Stimulated activated CD8-positive, alpha-beta memory T cell treated with anti-CD3 and anti-CD28 coated beads, Interleukin-4, amount 100 ng/mL, for 48 hours (primary cell): Measurements from ENCODE around the gene SELE.

ENCODE experiments used
- DNase-seq: peaks from one replicate; pipeline ENCODE4 v3.0.0-alpha.2; 2020

SELE gene

DNA sequence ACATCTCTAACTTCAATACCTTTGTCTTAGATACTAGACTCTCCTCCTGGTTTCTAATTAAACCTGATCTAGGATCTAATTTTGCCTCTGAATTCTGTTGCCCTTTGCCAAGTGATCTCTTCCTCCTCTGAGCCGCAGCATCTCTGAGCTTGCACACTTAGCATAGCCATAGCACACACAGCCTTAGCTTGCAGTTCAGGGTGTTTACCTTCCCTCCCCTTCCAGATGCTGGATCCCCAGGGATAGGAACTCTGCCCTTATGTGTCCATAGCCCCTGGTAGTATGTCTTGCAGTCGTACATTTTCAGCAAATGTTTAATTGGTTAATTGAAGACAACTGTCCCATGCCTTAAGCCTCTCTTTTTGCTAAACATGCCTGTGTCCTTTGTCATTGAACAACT lies 52.7 kb downstream of the SELE start:
- no peak for DNase-seq

DNA sequence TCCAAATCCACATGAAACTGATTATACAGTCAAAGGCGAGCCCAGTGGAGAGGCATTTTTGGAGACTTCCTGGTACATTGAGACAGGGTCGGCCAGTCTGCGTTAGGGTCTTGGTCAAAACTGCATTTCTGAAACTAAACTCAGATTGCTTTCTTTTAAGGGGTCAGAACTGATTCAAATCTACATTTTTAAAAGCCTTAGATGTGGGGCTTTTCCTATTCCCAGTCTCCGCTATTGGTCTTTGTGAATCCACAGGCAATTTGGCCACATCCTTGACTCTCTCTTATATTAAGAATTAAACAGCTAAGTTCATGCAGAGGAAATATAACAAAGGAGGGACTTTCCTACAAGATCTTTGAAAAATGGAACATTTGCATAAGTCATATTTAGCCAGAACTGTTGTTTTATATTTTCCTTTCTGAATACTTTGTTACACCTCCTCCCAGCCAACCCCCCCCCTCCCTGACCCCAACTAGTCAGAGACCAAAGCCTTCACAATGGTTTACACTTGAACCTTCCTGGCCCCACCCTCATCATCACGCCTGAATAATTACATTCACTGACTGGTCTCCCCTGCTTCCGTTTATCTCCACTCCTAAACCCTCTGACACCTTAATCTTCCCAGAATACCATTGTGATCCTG lies 53.4 kb downstream of the SELE start:
- no peak for DNase-seq

DNA sequence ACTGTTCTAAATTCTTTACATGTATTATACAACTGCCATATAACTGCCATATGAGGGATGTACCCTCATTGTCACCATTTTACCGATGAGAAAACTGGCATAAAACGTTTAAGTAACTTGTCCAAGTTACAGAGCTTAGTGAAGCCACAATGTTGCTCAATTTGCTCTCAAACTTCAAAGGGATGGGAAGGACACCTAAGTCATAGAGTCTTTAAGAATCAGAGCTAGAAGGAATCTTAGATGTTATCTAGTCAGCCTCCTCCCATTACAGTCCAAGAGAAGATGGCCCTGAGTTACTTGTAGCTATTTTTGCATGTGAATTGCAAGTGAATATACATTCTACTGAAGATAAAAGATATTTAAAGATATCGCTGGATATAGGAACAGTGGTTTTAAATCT lies 54.2 kb downstream of the SELE start:
- DNase-seq: no peak

DNA sequence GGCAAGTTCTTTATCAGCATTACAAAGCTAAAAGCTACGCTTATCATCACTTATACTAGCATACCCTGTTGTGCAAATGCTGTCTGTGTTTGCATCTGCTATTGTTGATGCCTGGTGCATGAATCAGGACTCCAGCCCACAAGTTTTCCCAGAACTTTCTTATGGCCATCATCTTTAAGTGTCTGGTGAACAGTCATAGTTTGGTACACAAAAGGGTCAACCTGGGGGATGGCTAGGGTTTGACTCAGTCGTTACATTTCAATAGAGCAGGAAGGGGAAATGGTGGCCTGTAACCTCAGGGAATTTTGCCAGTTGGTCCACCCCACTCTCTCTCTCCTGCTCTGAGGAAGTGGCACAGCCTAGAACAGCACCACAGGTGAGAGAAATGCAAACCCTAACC lies 57.9 kb downstream of the SELE start:
- no peak for DNase-seq
